ENCODE results near the gene KRT3.

GRCh38 chr12:52829986-52830770 lies 34.3 kb upstream of the KRT3 start:
- TF ChIP-seq REST (IDR thresholded peaks at IDR 0.05) (no peak), CTCF (IDR thresholded peaks at IDR 0.05; ENCODE audit: low read depth, low read length, missing input control) (no peak), GABPA (IDR thresholded peaks at IDR 0.05 in 1 of 2, conservative IDR thresholded peaks at IDR 0.05 in 1 of 2) (no peak), TAF1 (conservative IDR thresholded peaks at IDR 0.05) (no peak), MAX (IDR thresholded peaks at IDR 0.05) (no peak), JUND (IDR thresholded peaks at IDR 0.05) (no peak), RXRA (IDR thresholded peaks at IDR 0.05) (no peak), HNF4G (IDR thresholded peaks at IDR 0.05) (no peak), RAD21 (IDR thresholded peaks at IDR 0.05) (no peak), ZBTB33 (IDR thresholded peaks at IDR 0.05) (no peak), YY1 (IDR thresholded peaks at IDR 0.05) (no peak), ATF3 (IDR thresholded peaks at IDR 0.05) (no peak), FOXA2 (IDR thresholded peaks at IDR 0.05) (no peak), SP1 (IDR thresholded peaks at IDR 0.05) (no peak)

Measured in liver (tissue), 3 donors.